ENCODE data around the gene TUG1. TPM values are rescaled to one million over a fixed set of nuclear protein-coding genes. Genes with fewer than 3 reads are reported as not detected.

Gene TUG1
- total RNA-seq, 4 donors from 2014 or later, result 53.0 to 78.5 (median 64.1) TPM

- no peaks in the 10 kb centered on the region for H3K27me3 ChIP-seq
- no peaks in the 10 kb centered on the region for H3K36me3 ChIP-seq
- no peak overlapping the region for H3K4me3 ChIP-seq
- WGBS, result 90% methylated on average over 2 of the region's 2 CpGs
- peaks cover 0 to 70% (median 13%) of the 10 kb centered on the region in 4 donors for H3K9me3 ChIP-seq
- H3K4me1 ChIP-seq, result no peaks in the 10 kb centered on the region
- intact Hi-C loops (cut with DNase I), result no loop called here
- DNase-seq (ENCODE audit: extremely low spot score), result no peak
- TF ChIP-seq POLR2AphosphoS5 (IDR thresholded peaks at IDR 0.05) (no peak), EP300 (IDR thresholded peaks at IDR 0.05) (no peak), POLR2A (IDR thresholded peaks at IDR 0.05; ENCODE audit: low read depth) (no peak)
- TF ChIP-seq, protein P1, sequence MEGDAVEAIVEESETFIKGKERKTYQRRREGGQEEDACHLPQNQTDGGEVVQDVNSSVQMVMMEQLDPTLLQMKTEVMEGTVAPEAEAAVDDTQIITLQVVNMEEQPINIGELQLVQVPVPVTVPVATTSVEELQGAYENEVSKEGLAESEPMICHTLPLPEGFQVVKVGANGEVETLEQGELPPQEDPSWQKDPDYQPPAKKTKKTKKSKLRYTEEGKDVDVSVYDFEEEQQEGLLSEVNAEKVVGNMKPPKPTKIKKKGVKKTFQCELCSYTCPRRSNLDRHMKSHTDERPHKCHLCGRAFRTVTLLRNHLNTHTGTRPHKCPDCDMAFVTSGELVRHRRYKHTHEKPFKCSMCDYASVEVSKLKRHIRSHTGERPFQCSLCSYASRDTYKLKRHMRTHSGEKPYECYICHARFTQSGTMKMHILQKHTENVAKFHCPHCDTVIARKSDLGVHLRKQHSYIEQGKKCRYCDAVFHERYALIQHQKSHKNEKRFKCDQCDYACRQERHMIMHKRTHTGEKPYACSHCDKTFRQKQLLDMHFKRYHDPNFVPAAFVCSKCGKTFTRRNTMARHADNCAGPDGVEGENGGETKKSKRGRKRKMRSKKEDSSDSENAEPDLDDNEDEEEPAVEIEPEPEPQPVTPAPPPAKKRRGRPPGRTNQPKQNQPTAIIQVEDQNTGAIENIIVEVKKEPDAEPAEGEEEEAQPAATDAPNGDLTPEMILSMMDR (IDR thresholded peaks at IDR 0.05), result no peak
- no peak overlapping the region for H3K27ac ChIP-seq (replicated peaks in 1 of 4)
Measured at GRCh38 chr22:30982512-30982911, 13.4 kb downstream of the TUG1 start.

GRCh38 chr22:30984317-30984716, 15.3 kb downstream of the TUG1 start:
- H3K4me3 ChIP-seq, result no peak overlapping the region
- 88% methylated on average over 2 of the region's 2 CpGs for WGBS
- intact Hi-C loops (cut with DNase I), result no loop called here

DNA sequence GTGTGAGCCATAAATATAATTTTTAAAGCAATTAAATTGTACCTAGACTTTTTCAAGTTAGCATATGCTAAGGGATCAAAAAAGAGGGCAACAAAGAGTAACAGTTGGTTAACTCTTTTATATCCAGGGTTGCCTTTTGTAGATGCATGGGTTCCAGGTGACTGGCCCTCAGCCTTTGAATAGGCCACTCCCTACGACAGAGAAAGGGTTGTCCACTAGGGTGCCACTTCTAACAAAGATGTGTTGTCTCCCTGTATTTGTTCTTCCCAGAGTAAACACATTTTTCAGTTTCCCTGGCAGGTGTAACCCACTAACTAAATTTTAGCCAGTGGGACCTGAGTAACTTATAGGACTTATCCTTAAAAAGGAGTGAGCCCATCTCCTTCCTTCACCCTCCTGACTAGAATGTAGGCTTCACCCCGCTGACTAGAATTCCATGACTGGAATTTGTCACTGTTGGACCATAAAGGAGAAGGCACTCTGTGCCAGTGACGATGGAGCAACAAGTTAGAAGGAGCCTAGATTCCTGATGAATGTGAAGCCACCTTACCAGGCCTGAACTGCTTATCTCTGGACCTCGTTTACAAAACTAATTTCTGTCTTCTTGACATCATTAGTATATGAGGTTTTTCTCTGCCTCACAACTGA, 16.6 kb downstream of the TUG1 start:
- Histone ChIP-seq H3K27me3 (no peaks in the 10 kb centered on the region), H3K4me3 (no peak overlapping the region), H3K4me1 (no peaks in the 10 kb centered on the region), H3K9me3 (peaks cover 0 to 64% (median 3%) of the 10 kb centered on the region in 4 donors), H3K36me3 (no peaks in the 10 kb centered on the region), H3K27ac (replicated peaks in 1 of 4) (no peak overlapping the region)
- no peak for DNase-seq (ENCODE audit: extremely low spot score)
- WGBS, result 71% methylated on average over 4 of the region's 4 CpGs
- TF ChIP-seq POLR2A (IDR thresholded peaks at IDR 0.05; ENCODE audit: low read depth), result no peak
- TF ChIP-seq POLR2AphosphoS5 (IDR thresholded peaks at IDR 0.05), result no peak
- TF ChIP-seq EP300 (IDR thresholded peaks at IDR 0.05), result no peak
- TF ChIP-seq, protein P1 (IDR thresholded peaks at IDR 0.05), result no peak
- intact Hi-C loops (cut with DNase I), result no loop called here

More at GRCh38 chr22:30984317-30984716, 15.3 kb downstream of the TUG1 start:
- no peaks in the 10 kb centered on the region for H3K4me1 ChIP-seq
- no peak overlapping the region for H3K27ac ChIP-seq (replicated peaks in 1 of 4)
- no peak for DNase-seq (ENCODE audit: extremely low spot score)
- TF ChIP-seq EP300 (IDR thresholded peaks at IDR 0.05), result no peak
- TF ChIP-seq POLR2A (IDR thresholded peaks at IDR 0.05; ENCODE audit: low read depth), result no peak
- TF ChIP-seq POLR2AphosphoS5 (IDR thresholded peaks at IDR 0.05), result no peak
- TF ChIP-seq, protein P1 (IDR thresholded peaks at IDR 0.05), result no peak
- no peaks in the 10 kb centered on the region for H3K27me3 ChIP-seq
- no peaks in the 10 kb centered on the region for H3K36me3 ChIP-seq
- H3K9me3 ChIP-seq, result peaks cover 0 to 72% (median 7%) of the 10 kb centered on the region in 4 donors

DNA sequence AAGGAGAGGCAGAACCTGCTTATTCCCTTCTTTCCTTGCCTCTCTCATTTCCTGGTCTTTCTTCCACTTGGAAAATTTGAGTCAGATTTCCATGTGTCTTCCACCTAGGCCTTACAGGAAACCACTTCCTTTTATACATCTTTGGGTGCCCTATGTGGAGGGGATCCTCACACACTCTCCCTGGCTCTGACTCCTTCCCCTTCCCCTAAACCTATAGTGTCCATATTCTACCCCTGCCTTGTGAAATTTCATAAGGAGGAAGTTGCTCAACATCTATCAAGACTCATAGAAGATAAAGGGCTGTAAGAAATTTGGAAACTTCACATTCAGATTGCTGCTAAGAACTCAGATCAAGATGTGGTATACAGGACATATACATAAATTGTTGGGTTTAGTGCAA, 20.4 kb downstream of the TUG1 start:
- Histone ChIP-seq H3K9me3 (peaks cover 0 to 46% (median 0%) of the 10 kb centered on the region in 4 donors), H3K4me3 (no peak overlapping the region), H3K36me3 (no peaks in the 10 kb centered on the region), H3K4me1 (no peaks in the 10 kb centered on the region), H3K27me3 (no peaks in the 10 kb centered on the region), H3K27ac (replicated peaks in 1 of 4) (no peak overlapping the region)
- TF ChIP-seq POLR2AphosphoS5 (IDR thresholded peaks at IDR 0.05) (no peak), POLR2A (IDR thresholded peaks at IDR 0.05; ENCODE audit: low read depth) (no peak), EP300 (IDR thresholded peaks at IDR 0.05) (no peak)
- TF ChIP-seq, protein P1 (IDR thresholded peaks at IDR 0.05), result no peak
- intact Hi-C loops (cut with DNase I), result no loop called here
- no peak for DNase-seq (ENCODE audit: extremely low spot score)

DNA sequence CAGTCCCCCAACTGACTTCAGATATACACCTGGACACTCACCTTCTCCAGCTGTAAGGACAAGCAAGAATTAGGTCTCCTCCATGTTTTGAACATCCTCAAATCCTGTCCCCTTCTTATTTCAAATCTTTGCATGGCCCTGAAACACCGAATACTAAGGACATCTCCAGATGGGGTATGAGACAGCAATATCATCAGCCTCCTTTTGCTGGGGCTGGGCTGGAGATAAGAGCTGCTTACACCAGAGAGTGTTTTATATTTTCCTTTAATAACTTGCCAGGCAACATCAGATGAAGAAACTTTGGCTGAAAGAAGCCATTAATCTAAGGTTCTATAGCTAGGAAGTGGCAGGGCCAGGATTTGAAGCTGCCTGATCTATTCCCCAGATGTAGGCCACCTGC, 21.6 kb downstream of the TUG1 start:
- no peaks in the 10 kb centered on the region for H3K4me1 ChIP-seq
- 82% methylated on average over 1 of the region's 1 CpG for WGBS
- no peaks in the 10 kb centered on the region for H3K36me3 ChIP-seq
- no peak overlapping the region for H3K4me3 ChIP-seq
- H3K27ac ChIP-seq (replicated peaks in 1 of 4), result no peak overlapping the region
- no peak for DNase-seq (ENCODE audit: extremely low spot score)
- peaks cover 0 to 41% (median 0%) of the 10 kb centered on the region in 4 donors for H3K9me3 ChIP-seq
- TF ChIP-seq POLR2AphosphoS5 (IDR thresholded peaks at IDR 0.05) (no peak), POLR2A (IDR thresholded peaks at IDR 0.05; ENCODE audit: low read depth) (no peak), EP300 (IDR thresholded peaks at IDR 0.05) (no peak)
- TF ChIP-seq, protein P1 (IDR thresholded peaks at IDR 0.05), result no peak
- H3K27me3 ChIP-seq, result no peaks in the 10 kb centered on the region
- intact Hi-C loops (cut with DNase I), result no loop called here

All from esophagus muscularis mucosa (tissue), 4 donors.